Measurements from ENCODE around the gene NMRAL1.

DNA sequence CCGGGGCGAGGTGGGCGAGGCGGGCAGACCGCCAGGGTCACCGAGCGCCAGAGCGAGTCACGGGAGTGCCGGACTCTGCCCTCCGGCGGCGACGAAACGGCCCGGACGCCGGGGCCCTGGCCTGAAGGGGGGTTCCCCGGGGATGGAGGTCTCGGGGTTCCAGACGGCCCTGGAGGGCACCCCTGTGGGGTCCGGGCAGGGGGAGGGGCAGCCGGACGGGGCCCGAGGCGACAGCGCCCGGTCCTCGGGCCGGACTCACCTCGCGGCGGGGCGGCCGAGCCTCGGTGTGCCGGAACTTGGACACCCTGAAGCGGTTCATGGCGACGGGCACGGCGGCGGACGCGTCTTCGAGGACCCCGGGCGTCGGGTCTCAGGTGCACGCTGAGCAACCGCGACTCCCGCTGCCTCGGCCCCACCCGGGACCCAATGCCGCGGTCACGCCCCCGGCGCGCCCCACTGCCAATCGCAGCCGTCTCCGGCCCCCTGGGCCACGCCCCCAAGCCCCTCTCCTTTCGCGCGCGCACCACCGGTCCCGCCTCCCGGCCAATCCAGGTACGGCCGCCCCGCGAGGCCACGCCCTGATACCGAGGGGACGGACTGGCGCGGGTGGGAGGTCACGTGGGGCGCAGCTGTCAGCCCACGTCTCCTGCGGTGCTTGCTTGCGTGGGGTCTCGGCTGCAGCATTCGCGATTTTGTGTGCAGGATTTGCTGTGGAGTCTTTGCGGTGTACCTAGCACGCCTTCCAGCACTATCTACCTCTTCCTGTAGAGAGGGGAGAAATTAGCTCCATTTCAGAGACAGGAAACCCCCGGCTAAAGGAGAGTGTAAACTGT, 58.0 kb downstream of the NMRAL1 start, which contains the start of gene CORO7:
- TF ChIP-seq EZH2 (IDR thresholded peaks at IDR 0.05; ENCODE audit: borderline replicate concordance, insufficient read depth, low read depth, low read length, poor library complexity, severe bottlenecking) (no peak), CTCF (IDR thresholded peaks at IDR 0.05) (no peak)

Measured in B cell (primary cell).